ENCODE data around the gene BBS9. TPM values are rescaled to one million over a fixed set of nuclear protein-coding genes. Genes with fewer than 3 reads are reported as not detected.

Gene BBS9
- total and polyA plus RNA-seq, 9 of the 15 experiments (the other 6 are each of a cell fraction or from before 2014, with no cell fraction given), result 0.77 to 3.3 (median 2.4) TPM

- H3K27ac ChIP-seq (ENCODE audit: extremely low read depth, low read depth, low read length), result no peak overlapping the region
- no peaks in the 10 kb centered on the region for H3K9me1 ChIP-seq (ENCODE audit: control insufficient read depth, insufficient read depth, low read length)
- 0% methylated on average over 6 of the region's 6 CpGs for WGBS (ENCODE audit: insufficient coverage, low coverage, missing lambda C conversion rate)
- CTCF ChIA-PET (ENCODE audit: low intra/inter-chr PET ratio), result no interaction called here
- FAIRE-seq (no peak), ATAC-seq (no peak), DNase-seq (ENCODE audit: extremely low read depth in 1 of 4, low spot score in 3 of 4) (no peak)
- no peaks in the 10 kb centered on the region for H4K20me1 ChIP-seq (replicated peaks; ENCODE audit: control insufficient read depth, insufficient read depth, low read length)
- H2AFZ ChIP-seq (ENCODE audit: low read depth, low read length), result no peak overlapping the region
- no TSS peak for BruUV-seq (replicated peaks)
- no peak overlapping the region for H3K4me3 ChIP-seq
- no peak overlapping the region for H3K4me2 ChIP-seq (ENCODE audit: insufficient read depth, low read length)
- H3K9me3 ChIP-seq (replicated peaks; ENCODE audit: control insufficient read depth, insufficient read depth, low read depth, low read length), result no peaks in the 10 kb centered on the region
- no peaks in the 10 kb centered on the region for H3K27me3 ChIP-seq (ENCODE audit: control insufficient read depth in 2 of 2, insufficient read depth in 2 of 2, low read length in 2 of 2)
- H3K36me3 ChIP-seq (ENCODE audit: control insufficient read depth, insufficient read depth, low read length), result no peaks in the 10 kb centered on the region
- H3K9ac ChIP-seq (ENCODE audit: insufficient read depth in 1 of 2, low read depth in 2 of 2, low read length in 2 of 2), result no peak overlapping the region
- H3K79me2 ChIP-seq (ENCODE audit: control insufficient read depth, insufficient read depth, low read length), result no peaks in the 10 kb centered on the region
- no peak for TF ChIP-seq RBM17 (IDR thresholded peaks at IDR 0.05; ENCODE audit: borderline replicate concordance, low read depth, low read length)
- no peak for TF ChIP-seq HDAC6 (IDR thresholded peaks at IDR 0.05; ENCODE audit: low read depth, low read length)
- TF ChIP-seq SAP30 (IDR thresholded peaks at IDR 0.05; ENCODE audit: borderline replicate concordance, insufficient read depth, low read depth, low read length, poor library complexity, severe bottlenecking), result no peak
- TF ChIP-seq MBD2 (IDR thresholded peaks at IDR 0.05; ENCODE audit: borderline replicate concordance, low read depth), result no peak
- no peak for TF ChIP-seq MCM2 (IDR thresholded peaks at IDR 0.05; ENCODE audit: low read depth)
- POLR2A ChIA-PET, result no interaction called here
- H3K4me1 ChIP-seq (replicated peaks in 1 of 2; ENCODE audit: control insufficient read depth in 2 of 2, insufficient read depth in 2 of 2, low read length in 2 of 2), result no peaks in the 10 kb centered on the region
- intact Hi-C loops (cut with micrococcal nuclease), result no loop called here
- in situ Hi-C loops (cut with MboI), result no loop called here
Observed at GRCh38 chr7:33504266-33504665, 374.9 kb downstream of the BBS9 start.

GRCh38 chr7:33509206-33509605 is 379.8 kb downstream of the BBS9 start:
- CTCF ChIA-PET (ENCODE audit: low intra/inter-chr PET ratio), result no interaction called here
- BruUV-seq (replicated peaks), result no TSS peak
- H3K9me3 ChIP-seq (replicated peaks; ENCODE audit: control insufficient read depth, insufficient read depth, low read depth, low read length), result no peaks in the 10 kb centered on the region
- 0% methylated on average over 3 of the region's 3 CpGs for WGBS (ENCODE audit: insufficient coverage, low coverage, missing lambda C conversion rate)
- no peaks in the 10 kb centered on the region for H3K27me3 ChIP-seq (ENCODE audit: control insufficient read depth in 2 of 2, insufficient read depth in 2 of 2, low read length in 2 of 2)
- no peak for FAIRE-seq
- H4K20me1 ChIP-seq (replicated peaks; ENCODE audit: control insufficient read depth, insufficient read depth, low read length), result no peaks in the 10 kb centered on the region
- H3K4me2 ChIP-seq (ENCODE audit: insufficient read depth, low read length), result no peak overlapping the region
- DNase-seq (ENCODE audit: extremely low read depth in 1 of 4, low spot score in 3 of 4), result no peak
- POLR2A ChIA-PET, result no interaction called here
- H3K79me2 ChIP-seq (ENCODE audit: control insufficient read depth, insufficient read depth, low read length), result no peaks in the 10 kb centered on the region
- no peak overlapping the region for H2AFZ ChIP-seq (ENCODE audit: low read depth, low read length)
- H3K27ac ChIP-seq (ENCODE audit: extremely low read depth, low read depth, low read length), result no peak overlapping the region
- intact Hi-C loops (cut with micrococcal nuclease), result no loop called here
- no peaks in the 10 kb centered on the region for H3K4me1 ChIP-seq (replicated peaks in 1 of 2; ENCODE audit: control insufficient read depth in 2 of 2, insufficient read depth in 2 of 2, low read length in 2 of 2)
- H3K36me3 ChIP-seq (ENCODE audit: control insufficient read depth, insufficient read depth, low read length), result no peaks in the 10 kb centered on the region
- no peaks in the 10 kb centered on the region for H3K9me1 ChIP-seq (ENCODE audit: control insufficient read depth, insufficient read depth, low read length)
- H3K9ac ChIP-seq (ENCODE audit: insufficient read depth in 1 of 2, low read depth in 2 of 2, low read length in 2 of 2), result no peak overlapping the region
- in situ Hi-C loops (cut with MboI), result no loop called here
- H3K4me3 ChIP-seq, result no peak overlapping the region
- ATAC-seq, result no peak
- TF ChIP-seq ZC3H4 (CRISPR knock-in tag; IDR thresholded peaks at IDR 0.05; ENCODE audit: borderline replicate concordance), result no peak
- no peak for TF ChIP-seq ESRRB (CRISPR knock-in tag; IDR thresholded peaks at IDR 0.05; ENCODE audit: borderline replicate concordance)
- no peak for TF ChIP-seq USF2 (CRISPR knock-in tag; IDR thresholded peaks at IDR 0.05)
- no peak for TF ChIP-seq HOXB6 (CRISPR knock-in tag; IDR thresholded peaks at IDR 0.05; ENCODE audit: borderline replicate concordance)
- TF ChIP-seq ZNF174 (CRISPR knock-in tag; IDR thresholded peaks at IDR 0.05), result no peak
- no peak for TF ChIP-seq ARID4B (CRISPR knock-in tag; IDR thresholded peaks at IDR 0.05)
- no peak for TF ChIP-seq TEAD1 (CRISPR knock-in tag; IDR thresholded peaks at IDR 0.05)

Measured in K562 (cell line).